ENCODE results near the gene ETFA.
"Not testable (repeated sequence)": the region's sequence is repeated elsewhere in the genome, so short reads cannot be mapped to it uniquely, and the experiment has no call there.

ETFA gene

DNA sequence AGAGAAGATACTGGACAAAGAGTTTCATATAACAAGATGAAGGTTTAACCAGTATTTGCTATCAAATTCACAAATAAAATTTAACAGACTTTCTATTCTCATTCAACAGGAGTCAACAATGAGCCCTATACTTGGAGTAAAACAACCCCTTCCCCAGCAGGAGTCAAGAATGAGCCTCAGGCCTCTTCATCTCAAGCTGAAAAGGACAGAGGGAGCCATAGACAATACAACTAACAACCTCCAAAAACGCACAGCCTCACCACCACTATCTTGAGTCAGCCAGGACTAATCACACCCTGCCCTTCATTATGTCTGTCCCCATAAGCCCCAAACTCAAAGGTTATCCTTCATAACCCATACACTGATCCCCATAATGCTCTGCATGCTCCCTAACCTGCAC is 36.4 kb downstream of the ETFA start:
- DNase-seq (ENCODE audit: low read depth in 2 of 2) = no peak

DNA sequence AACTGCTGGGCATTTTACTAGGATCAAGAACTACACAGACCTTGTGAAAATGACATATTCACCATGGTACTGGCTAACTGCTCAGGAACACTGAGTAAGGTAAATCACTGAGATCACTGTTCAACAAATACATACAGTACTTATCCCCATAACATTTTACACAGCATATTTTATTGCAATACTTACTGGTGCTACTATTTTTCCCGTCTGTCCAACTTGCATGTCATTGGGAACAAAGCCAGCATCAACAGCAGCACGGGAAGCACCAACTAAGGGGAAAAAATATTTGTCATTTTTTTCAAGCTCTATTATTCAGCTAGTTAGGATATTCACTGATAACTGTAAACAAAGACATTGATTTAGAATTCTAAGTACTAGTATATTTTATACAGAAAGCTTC is 37.0 kb downstream of the ETFA start:
- no peak for DNase-seq (ENCODE audit: low read depth in 2 of 2)

DNA sequence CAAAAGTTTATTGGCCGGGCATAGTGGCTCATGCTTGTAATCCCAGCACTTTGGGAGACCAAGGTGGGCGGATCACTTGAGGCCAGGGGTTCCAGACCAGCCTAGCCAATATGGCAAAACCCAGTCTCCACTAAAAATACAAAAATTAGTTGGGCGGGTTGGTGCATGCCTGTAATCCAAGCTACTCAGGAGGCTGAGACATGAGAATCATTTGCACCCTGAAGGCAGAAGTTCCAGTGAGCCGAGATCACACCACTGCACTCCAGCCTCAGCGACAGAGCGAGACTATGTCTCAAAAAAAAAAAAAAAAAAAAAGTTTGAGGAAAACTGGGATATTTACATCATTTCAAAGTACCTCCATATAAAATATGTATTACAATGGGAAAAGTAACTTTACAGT is 40.4 kb downstream of the ETFA start:
- no peak for DNase-seq (ENCODE audit: low read depth in 2 of 2)

DNA sequence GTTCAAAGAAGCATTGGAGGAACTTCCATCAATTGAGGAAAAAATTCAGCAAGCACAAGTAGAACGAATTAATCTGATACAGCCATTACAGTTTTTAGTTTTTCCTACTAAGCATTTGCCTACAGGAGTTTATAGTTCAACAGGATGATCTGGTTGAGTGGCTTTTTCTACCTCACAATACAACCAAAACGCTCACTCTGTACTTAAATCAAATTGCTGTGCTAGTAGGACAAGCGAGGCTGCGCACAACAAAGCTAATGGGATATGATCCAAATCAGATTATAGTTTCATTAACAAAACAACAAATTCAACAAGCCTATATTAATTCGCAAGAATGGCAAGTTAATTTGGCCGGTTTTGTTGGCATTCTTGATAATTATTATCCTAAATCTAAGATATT is 44.2 kb downstream of the ETFA start:
- no peak for DNase-seq (ENCODE audit: low read depth in 2 of 2)

DNA sequence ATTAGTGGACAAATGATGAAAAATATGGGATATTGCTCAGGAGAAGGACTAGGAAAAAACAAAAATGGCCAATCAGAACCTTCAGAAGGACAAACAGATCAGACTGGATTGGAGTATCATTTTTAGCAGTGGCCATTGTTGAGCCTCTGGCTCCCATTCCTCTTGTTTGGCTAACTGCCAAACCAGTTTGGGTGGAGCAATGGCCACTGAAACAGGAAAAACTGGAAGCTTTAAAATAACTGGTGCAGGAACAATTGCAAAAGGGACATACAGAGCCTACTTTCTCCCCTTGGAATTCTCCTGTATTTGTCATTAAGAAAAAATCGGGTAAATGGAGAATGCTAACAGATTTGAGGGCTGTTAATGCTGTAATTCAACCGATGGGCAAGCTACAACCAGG is 45.5 kb downstream of the ETFA start:
- DNase-seq (ENCODE audit: low read depth in 2 of 2) = not testable (repeated sequence)

DNA sequence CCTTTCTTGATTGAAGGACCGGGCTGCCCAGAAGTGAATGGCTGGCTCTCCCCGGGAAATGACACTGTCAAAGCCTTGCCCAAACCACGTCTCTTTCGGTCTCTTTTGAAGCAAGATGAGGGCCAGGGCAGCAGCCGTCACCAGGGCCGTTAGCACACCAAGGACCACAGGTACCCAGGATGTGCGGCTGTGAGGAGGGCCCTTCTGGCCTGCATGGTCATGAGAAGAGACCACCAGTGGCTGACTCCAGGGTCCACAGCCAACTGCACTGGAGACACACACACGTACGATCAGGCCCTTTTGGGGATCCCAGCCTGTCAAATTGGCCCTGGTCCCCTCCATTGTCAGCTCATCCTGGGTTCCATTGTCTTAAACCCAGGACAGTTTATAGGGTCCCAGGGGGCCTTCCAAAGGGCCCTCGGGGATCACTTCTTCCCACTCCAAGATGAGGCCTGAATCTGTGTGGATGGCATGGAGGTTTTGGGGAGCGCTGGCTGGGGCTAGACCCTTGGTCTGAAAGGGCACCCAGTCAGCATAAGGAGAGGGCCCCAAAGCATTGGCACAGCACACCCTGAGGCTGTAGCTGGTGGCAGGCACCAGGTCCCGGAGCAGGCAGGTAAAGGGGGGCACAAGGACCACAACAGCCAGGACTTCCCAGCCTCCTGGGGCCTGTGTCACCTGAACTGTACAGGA is 50.9 kb downstream of the ETFA start:
- no peak for DNase-seq (ENCODE audit: low read depth in 2 of 2)

DNA sequence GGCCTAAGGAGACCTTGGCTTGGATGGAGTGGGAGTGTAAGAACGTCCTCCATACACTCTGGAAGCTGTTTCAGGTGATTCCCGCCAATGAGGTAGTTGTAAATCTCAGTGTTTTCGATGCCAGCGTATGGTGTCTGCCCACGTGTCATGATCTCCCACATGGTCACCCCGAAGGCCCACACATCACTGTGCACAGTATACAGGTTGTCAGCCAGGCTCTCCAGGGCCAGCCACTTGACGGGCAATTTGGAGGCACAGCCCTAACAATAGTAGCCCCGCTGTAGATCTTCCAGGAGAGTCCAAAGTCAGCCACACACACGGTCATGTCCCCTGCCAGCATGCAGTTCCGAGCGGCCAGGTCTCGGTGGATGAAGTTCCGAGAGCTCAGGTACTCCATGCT is 51.9 kb downstream of the ETFA start:
- DNase-seq (ENCODE audit: low read depth in 2 of 2) = no peak

DNA sequence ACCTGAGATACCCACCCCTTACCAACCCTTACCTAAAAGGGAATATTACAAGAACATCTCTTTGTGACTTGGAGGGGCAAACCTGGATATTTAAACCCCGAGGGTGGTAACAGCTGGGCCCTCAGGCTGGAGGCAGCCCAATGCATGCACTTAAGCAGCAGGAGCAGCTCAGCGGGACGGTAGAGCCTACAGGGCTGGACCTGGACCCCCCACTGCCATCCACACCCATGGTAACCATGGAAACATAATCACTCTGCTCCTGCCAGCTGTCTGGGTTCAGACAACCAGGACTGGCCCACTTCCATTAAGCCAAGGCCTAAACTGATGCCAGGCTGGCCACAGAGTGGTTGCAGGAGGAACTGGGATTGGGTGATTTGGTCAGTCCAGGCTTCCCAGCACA is 52.8 kb downstream of the ETFA start:
- no peak for DNase-seq (ENCODE audit: low read depth in 2 of 2)

DNA sequence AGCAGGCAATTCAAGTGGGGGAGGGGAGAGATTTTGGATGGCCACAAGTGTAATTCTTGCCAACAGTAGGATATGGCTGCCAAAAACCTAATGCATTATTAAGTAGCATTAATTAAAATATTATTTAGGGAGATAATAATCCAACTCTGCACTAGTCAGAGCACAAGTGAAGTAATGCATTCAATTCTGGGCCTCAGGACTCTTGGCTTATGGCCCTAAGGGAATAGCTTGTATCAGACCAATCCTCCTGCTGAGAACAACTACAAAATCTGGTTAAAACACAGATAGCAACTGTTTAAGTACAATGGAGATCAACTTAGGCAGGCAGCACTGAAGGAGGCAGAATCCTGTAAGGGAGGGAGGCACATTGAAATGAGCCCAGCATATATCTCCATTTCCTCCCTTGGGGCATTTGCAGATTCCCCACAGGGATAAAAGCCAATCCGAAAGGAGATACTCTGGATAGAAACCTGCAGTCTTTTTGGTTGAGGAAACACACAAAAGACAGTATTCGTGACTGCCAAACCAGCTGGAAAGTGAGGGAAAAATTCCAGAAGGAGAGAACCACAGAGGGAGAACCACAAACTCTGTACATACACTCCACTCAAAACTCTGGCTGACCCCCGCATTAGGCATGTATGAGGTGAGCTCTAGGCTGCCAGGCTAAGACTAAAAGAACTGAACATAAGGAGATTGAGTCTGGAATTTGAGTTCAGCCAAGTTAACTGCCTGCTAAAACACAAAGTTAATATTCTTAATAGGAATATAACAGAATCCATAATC is 57.4 kb downstream of the ETFA start:
- no peak for DNase-seq (ENCODE audit: low read depth in 2 of 2)

DNA sequence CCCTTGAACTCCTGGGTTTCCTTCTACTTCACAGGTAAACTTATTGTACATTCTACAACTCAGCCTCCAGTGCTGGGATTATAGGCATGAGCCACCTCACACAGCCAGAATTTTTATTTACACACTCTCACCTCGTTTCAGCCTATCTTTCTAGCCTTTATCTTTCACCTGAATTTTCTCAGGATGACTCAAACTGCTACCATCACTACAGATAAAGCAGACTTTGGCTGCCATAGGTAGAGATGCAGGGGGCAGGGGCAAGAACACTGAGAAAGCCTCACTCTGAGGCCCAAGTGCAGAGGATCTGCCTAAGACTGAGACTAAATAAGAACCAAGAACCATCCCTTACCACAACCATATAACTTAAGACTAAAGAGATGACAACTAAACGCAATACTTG is 59.0 kb downstream of the ETFA start:
- no peak for DNase-seq (ENCODE audit: low read depth in 2 of 2)

DNA sequence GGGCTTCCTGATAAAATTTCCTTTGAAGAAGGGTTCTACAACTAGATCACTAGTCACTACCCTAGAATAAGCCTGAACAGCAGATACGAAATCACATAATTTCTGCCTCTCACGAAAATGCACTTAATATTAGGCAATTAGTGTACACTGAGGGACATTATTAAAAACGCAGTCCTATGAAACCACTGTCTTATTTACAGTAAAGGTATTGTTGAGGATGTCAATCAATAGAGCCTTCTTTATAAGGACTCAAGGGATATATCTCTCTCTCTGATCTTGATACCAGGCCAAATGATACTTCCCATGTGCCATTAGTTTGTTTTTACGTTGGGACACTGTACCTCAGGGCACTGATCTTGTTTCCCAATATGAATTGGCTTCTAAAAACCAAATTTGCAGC is 59.6 kb downstream of the ETFA start:
- DNase-seq (ENCODE audit: low read depth in 2 of 2) = no peak

DNA sequence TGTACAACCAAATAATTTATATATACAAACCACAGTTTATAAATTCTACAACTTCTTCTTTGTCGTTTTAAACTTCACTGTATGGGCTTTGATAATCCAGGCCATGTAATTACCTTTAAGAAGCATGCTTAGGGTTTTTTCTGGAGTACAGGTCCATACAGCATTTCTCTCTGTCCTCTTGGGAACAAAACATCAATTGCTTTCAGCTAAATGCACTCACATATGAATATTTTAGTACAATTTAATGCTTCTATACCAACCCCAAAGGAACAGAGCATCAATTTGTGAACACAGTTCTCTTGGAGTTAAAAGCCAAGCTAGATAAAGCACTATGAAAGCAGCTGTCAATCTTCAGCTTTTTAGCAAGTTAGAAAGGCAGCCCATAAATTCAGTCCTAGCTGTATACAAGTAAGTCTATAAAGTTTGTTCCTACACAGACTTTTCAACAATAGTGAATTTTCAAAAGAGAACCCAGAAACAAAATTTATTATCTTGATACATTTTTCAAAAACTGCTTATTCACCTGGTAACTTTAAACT is 66.1 kb downstream of the ETFA start:
- no peak for DNase-seq (ENCODE audit: low read depth in 2 of 2)

DNA sequence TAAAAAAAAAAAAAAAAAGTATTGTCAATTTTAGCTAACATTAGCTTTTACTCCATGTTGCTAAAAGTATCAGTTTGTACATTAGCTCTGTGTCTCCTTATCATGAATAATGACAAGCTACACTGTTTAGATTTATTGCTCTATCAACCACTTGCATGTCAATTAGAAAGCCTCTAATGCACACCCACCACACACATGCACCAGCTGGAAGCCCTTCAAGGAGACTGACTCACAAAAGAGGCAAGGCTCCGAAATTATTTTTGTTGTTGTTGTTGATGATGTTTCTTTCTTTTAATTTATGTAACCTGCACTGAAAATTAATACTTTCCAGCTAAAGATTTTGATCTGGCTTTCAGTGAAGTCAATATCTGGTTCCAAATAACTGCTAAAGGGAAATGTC is 71.5 kb downstream of the ETFA start:
- DNase-seq (ENCODE audit: low read depth in 2 of 2) = no peak

DNA sequence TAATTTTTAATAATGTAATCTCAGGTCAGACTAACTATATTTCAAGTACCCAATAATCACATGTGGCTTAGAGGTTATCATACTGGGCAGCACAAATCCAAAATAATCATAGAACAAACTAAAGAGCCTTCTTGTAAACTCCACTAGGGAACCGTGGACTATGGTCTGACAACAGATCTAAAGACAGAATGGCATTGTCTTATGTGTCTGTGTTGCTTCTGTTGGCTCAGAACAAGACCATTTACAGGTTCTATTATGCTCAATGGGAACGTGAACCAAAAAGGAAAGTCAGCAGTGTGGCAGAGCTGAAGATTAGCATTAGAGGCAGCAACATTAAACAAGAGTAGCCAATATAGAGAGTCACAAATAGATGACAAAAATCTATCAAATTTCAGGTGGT is 74.9 kb downstream of the ETFA start:
- DNase-seq (ENCODE audit: low read depth in 2 of 2) = no peak

DNA sequence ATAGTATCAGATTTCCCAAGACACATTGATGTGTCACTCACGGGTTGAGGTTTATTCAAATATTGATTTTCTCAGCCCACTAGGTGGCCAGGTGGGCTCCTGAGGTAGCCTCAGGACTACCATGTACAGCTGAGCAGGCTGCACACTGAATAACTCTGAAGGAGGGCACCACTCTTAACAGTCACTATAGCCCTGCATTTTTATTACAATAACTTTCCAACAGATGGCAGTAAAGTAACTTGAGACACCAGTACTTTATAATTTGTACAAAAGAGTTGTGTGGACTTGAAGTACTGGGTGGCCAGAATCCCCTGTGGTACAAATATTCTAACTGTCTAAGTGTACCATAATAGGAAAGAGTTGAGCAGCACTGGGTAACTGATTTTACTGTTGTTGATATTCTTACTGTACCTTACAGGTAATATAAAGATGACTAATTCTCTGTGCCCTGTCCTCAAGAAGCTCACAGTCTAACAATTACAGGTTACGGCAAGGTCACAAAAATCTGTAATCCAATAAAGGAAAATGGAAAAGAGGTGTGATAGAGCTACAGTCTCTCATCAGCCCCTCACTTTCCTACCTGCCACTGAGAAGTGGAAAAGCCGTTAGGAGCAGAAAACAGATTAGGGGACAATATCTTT is 76.0 kb downstream of the ETFA start:
- no peak for DNase-seq (ENCODE audit: low read depth in 2 of 2)

DNA sequence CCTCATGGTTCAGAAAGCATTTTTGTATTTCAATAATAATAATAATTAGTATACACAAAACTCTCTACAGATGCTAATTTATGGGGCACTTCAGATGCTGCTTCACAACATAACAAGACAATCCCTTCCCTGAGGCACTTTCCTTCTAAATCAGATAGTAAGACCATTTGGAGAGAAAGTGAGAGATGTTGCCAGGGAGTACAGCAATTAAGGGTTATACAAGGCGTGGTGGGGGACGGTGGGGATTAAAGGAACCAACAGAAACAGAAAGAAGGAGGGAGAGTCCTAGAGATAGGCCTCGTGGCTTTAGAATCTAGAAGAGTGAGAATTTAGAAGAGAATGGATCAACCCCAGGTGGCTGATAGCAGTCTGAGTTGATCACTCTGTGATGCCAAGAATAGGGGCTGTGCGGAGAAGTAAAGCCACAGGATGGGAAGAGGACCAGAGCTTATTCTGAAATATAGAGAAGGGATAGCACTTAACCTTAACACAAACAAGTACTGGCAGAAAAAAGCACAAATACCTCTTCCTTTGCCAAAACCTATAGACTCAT is 76.9 kb downstream of the ETFA start:
- DNase-seq (ENCODE audit: low read depth in 2 of 2) = no peak

DNA sequence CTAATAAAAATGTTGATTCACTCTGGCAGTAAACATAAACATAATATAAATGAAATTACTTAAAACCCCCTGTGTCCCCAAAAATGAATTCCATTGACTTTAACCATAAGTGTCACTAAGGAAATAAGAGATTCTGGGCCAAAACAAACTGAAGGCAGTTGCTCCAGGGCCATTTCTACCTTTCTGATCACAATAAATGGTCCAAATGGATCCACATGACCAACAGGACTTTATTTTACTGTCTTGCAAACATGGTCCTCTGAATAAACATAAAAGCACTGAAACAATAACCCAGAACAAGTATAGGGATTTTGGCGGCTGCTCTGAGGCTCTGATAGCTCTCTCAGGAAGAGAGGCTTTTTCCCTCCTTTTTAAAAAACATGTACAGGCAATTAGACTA is 77.3 kb downstream of the ETFA start:
- DNase-seq (ENCODE audit: low read depth in 2 of 2) = no peak

DNA sequence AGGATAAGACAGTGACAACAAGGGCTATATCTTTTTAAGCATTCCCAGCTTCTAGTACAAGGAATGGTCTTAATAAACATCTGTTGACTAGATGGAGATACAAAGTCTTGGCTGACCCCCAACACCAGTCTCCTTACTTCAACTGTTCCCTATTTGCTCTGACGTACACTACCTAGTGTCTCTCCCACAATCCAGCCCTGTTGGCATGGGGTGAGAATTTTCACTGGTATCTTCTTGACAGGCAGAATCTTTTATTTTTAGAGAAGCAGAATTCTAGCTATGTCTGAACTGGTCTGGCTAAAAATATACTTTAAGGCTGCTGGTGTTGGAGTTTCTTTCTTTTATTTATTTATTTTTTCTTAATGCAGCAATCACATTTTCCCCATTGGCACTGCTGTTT is 82.0 kb downstream of the ETFA start:
- no peak for DNase-seq (ENCODE audit: low read depth in 2 of 2)

DNA sequence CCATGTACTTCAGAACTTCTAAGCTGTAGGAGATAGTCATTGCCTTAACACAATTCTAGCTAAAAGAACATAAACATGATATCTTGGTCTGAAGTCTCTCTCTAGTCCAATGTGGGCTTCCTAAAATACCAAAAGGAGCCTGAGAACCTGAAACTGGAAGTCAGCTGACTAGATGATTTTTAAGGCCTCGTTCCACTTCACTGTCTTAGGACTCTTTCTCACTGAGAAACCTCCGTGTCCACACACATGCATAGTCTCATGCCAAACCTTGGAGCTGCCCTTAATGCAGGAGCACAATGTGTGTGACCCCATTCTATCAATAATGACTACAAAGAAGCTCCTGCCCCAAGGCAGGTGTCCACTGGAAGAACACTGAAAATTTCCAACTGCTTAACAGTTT is 87.7 kb downstream of the ETFA start:
- no peak for DNase-seq (ENCODE audit: low read depth in 2 of 2)

DNA sequence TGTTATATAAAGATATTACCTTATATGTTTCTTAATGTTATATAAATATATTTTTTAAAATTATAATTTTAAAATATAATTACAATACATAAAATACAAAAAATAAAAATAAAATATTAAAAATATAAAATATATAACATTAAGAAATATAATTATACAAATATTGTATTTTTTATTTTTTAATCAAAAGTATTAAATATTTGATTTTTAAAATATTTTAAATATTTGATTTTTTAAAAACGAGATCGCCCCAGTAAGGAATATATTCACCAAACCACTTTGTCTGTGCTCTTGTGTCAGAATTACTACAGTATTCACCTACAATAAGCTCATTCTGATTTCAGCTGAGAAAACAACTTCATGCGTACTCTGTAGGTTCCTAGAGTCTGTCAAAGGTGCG is 89.1 kb downstream of the ETFA start:
- DNase-seq (ENCODE audit: low read depth in 2 of 2) = no peak

DNA sequence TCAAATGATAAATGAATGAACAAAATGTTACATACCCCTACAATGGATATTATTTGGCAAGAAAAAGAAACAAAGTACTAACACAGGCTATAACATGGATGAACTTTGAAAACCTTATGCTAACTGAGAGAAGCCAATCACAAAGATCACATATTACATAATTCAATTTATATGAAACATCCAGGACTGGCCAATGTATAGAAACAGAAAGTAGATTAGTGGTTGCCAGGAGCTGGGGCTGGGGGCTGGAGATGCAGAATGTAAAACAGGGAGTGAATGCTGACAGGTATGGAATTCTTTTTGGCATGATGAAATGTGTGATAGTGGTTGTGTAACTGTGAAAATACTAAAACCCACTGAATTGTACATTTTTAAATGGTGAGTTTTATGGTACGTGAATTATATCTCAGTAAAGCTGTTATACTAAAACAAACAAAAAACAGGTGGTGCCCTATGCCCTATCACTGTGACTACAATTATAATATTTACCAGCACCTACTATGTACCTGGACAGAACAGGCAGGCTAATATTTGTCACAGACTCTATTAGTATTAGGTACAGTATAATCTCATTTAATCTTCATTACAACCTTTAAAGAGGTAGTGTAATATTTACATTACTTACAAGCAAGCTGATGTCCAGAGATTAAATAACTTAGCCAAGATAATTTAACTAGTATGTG is 90.0 kb downstream of the ETFA start:
- no peak for DNase-seq (ENCODE audit: low read depth in 2 of 2)

DNA sequence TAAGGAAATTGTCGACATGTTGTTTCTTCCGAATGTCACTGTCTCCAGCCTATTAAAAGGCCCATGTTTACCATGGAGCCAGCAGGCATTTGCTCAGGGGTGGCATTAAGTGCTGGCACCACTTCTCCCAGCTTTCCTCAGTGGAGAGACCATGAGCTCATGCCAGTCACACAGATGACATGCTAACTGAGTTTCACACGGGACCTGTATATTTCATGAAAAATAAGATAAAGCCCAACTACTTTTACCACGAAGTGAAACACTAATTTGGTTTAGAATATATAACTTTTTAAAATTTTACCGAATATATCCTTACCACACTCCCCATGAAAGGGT is 93.4 kb downstream of the ETFA start:
- no peak for DNase-seq (ENCODE audit: low read depth in 2 of 2)

Measured in stimulated activated CD4-positive, alpha-beta T cell treated with anti-CD3 and anti-CD28 coated beads, Interleukin-15, amount 100 ng/mL, for 48 hours (primary cell).